A673 (cell line): Measurements from ENCODE around the gene ZNF507.

Experiments
- CTCF ChIP-seq: fragments of 300-800, 200-600 bp; sonication (generic); conservative IDR thresholded peaks from 2 replicates; pipeline ENCODE4 v1.5.1; 2017; ENCODE audit warnings: low read depth, mild to moderate bottlenecking, antibody characterized with exemption, low read length, moderate library complexity, mixed read lengths
- EZH2 ChIP-seq: fragments of 200-600 bp; sonication (generic); IDR thresholded peaks from 2 replicates; pipeline ENCODE4 v1.6.1; 2017; ENCODE audit warnings: borderline replicate concordance, low read depth, mild to moderate bottlenecking, mixed read lengths, antibody characterized with exemption, low read length; ENCODE audit not compliant: poor library complexity, severe bottlenecking

GRCh38 chr19:32311371-32311770, 34.0 kb upstream of the ZNF507 start:
- TF ChIP-seq CTCF (no peak), EZH2 (no peak)
